Muscle of arm (tissue), 12 donors: ENCODE results near the gene CCND1. TPM values are rescaled to one million over a fixed set of nuclear protein-coding genes. Genes with fewer than 3 reads are reported as not detected.

Experiments used
- DNase-seq: peaks from one replicate; pipeline ENCODE4 v3.0.0-alpha.2; 2013
- polyA plus RNA-seq, 12 donors: library from polyadenylated mRNA; unstranded; fragments of 120-200 nt; gene quantifications; one replicate each; pipeline ENCODE4 v1.2.1, GENCODE V29; 2013; ENCODE audit not compliant: insufficient read length in 12 of 12

The CCND1 gene
- polyA plus RNA-seq, 12 donors: 55.4 to 149 (median 76.6) TPM; not detected in 1

GRCh38 chr11:69638941-69639681 is 1.8 kb upstream of the CCND1 start:
- peak; percentile 95 for DNase-seq

GRCh38 chr11:69639831-69640230 is 1.1 kb upstream of the CCND1 start:
- no peak for DNase-seq

GRCh38 chr11:69640260-69640994 is 529 bp upstream of the CCND1 start:
- no peak for DNase-seq

- no peak for DNase-seq
Measured at GRCh38 chr11:69641681-69642548, 959 bp downstream of the CCND1 start.

- no peak for DNase-seq
Measured at GRCh38 chr11:69642549-69642912, 1.6 kb downstream of the CCND1 start.

GRCh38 chr11:69642913-69643632 is 2.1 kb downstream of the CCND1 start:
- DNase-seq: peak; percentile 87

- no peak for DNase-seq
Measured at GRCh38 chr11:69643646-69644045, 2.7 kb downstream of the CCND1 start.

- DNase-seq: peak; percentile 73
Measured at GRCh38 chr11:69644071-69644961, 3.4 kb downstream of the CCND1 start.

- no peak for DNase-seq
Measured at GRCh38 chr11:69644962-69645675, 4.2 kb downstream of the CCND1 start.

GRCh38 chr11:69645801-69646492 is 5.0 kb downstream of the CCND1 start:
- no peak for DNase-seq

- no peak for DNase-seq
Measured at GRCh38 chr11:69646493-69647389, 5.8 kb downstream of the CCND1 start.

- no peak for DNase-seq
Measured at GRCh38 chr11:69647390-69647748, 6.4 kb downstream of the CCND1 start.

- no peak for DNase-seq
Measured at GRCh38 chr11:69647761-69648497, 7.0 kb downstream of the CCND1 start.

- DNase-seq: no peak
Measured at GRCh38 chr11:69648679-69649575, 8.0 kb downstream of the CCND1 start.

- DNase-seq: no peak
Measured at GRCh38 chr11:69649576-69649900, 8.6 kb downstream of the CCND1 start.

- DNase-seq: no peak
Measured at GRCh38 chr11:69650081-69650831, 9.3 kb downstream of the CCND1 start.
